Activated T-cell treated with anti-CD3 and anti-CD28 coated beads, Interleukin-2, amount 50 U/mL, for 1 hour (primary cell): ENCODE data around the gene PALM.

Experiments
- DNase-seq: peaks from one replicate; pipeline ENCODE4 v3.0.0-alpha.2; 2020

The PALM gene

GRCh38 chr19:788686-788982 is 79.9 kb downstream of the PALM start:
- no peak for DNase-seq

GRCh38 chr19:788983-789700 is 80.4 kb downstream of the PALM start:
- no peak for DNase-seq

- DNase-seq, result no peak
Measured at GRCh38 chr19:789701-790060, 80.9 kb downstream of the PALM start.

GRCh38 chr19:791007-791566 is 82.4 kb downstream of the PALM start:
- no peak for DNase-seq

- no peak for DNase-seq
Measured at GRCh38 chr19:791567-792305, 83.0 kb downstream of the PALM start.

- no peak for DNase-seq
Measured at GRCh38 chr19:792306-792885, 83.7 kb downstream of the PALM start.

- DNase-seq, result no peak
Measured at GRCh38 chr19:793806-794205, 85.1 kb downstream of the PALM start.

GRCh38 chr19:795073-795611 is 86.4 kb downstream of the PALM start:
- no peak for DNase-seq

GRCh38 chr19:795691-796581 is 87.2 kb downstream of the PALM start:
- no peak for DNase-seq

GRCh38 chr19:796692-797527 is 88.2 kb downstream of the PALM start, which contains the start of gene PTBP1:
Gene PTBP1, plus strand, starts transcription at chr19:797452. Its CDS starts 46 bp downstream, at chr19:797498.
- peak; percentile 98 for DNase-seq
